H54 (cell line): ENCODE measurements around the gene LRP1B.

Source experiments
- DNase-seq: peaks from one replicate; pipeline ENCODE4 v3.0.0; 2011; ENCODE audit warnings: low spot score, mixed read lengths; ENCODE audit not compliant: insufficient read length
- FAIRE-seq: peaks from 3 replicates; lab custom pipeline; 2011; peaks lifted over from hg19 to GRCh38; lab: Jason Lieb, UNC
- POLR2A ChIP-seq: IDR thresholded peaks from 2 replicates; pipeline ENCODE4 v1.6.1; 2011; ENCODE audit warnings: low read depth, mild to moderate bottlenecking, low read length

LRP1B gene

DNA sequence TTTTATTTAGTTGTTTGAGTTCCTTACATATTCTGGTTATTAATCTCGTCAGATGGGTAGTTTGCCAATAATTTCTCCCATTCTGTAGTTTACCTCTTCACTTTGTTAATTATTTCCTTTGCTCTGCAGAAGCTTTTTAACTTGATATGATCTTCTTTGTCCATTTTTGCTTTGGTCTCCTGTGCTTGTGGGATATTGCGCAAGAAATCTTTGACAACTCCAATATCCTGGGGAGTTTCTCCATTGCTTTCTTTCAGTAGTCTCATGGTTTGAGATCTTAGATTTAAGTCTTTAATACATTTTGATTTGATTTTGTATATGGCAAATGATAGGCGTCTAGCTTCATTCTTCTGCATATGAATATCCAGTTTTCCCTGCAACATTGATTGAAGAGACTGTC lies 389.2 kb downstream of the LRP1B start:
- FAIRE-seq, result no peak
- DNase-seq, result no peak
- TF ChIP-seq POLR2A, result no peak

DNA sequence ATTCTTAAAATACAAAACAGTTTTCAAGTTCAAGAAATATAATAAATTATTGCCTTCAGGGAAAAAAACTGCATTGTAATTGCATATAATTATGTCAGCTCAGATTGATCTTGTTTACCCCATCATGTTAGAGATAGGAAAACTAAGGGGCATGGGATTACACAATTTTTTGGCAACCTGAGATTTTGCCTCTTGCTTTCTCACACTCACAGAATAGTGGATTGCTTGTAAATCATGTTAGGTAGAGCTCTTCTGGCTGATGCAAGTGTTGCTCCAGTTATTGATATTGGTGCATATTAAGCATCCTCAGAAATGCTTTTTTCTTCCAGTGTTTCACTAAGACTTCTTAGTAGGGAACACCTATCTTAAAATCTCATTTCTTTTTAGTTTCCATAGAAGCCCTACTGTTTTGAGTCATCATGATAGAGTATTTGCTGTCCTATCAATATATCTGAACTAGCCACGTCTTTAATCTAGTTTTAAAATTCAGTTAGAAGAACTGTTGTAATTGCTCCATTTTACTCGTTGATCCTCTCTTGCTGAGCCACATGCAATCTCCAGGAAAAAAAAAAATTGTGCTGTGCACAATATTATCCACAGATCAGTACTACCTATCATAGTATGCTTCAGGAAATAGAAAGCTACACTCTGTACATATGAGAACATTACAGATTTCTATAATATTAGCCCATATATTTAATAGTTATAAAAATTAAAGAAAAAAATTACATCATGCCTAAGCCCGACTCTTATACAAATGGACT lies 393.1 kb downstream of the LRP1B start:
- TF ChIP-seq POLR2A, result no peak
- DNase-seq (no peak), FAIRE-seq (no peak)

DNA sequence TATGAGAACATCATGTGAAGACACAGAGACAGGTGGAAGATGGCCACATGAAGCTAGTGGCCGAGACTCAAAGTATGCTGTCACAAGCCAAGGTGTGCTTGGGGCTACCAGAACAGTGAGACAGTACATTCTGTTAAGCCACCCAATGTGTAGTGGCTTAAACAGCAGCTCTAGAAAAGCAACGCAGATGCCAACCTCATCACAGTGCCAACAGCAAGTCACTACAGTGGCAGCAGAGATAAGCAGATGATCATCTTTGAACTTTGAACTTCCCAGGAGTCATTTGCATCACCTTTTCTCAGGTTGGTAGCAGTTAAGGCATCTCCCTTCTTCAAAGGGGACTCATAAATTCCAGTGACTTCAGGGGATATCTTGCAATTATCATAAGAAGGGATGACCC lies 394.4 kb downstream of the LRP1B start:
- DNase-seq (no peak), FAIRE-seq (no peak)
- no peak for TF ChIP-seq POLR2A

DNA sequence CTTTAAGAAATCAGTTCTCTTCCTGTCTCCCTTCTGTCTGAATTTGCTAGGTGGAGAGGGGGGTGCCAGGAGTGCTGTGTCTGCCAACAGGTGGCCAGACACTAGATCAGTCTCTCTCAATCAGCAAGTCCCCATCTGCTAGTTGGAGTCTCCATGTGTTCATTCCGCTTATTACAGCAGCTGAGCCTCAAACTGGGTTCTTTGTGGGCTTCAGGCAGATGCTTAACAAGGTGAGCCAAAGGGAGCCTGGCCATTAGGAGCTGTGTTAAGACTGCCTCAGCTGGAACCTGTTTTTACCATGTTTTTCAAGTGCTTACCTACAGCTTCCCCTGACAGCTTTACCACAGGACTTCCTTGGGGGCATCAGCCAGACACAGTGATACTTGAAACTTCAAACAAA lies 401.9 kb downstream of the LRP1B start:
- DNase-seq (no peak), FAIRE-seq (no peak)

DNA sequence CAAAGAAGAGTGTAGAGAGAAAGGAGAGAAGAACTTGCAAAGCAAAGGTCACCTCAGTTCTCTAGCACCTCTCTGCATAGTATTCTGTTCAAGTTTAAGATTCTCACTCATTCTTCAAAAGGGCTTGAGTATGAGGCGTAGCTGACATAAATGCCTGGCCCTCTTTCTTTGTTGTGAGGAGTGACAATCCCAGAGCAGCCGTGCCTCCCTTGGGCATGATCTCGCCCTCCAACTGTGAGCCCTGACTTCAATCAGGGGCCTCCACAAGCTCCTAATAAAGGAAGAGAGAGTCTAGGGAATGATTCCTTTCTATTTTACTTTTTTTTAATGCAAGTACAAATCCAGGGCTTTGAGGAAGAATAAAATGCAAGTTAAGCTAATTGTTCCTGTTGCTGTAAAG lies 402.7 kb downstream of the LRP1B start:
- FAIRE-seq, result no peak
- DNase-seq, result no peak
- no peak for TF ChIP-seq POLR2A

More for the DNA sequence above, 401.9 kb downstream of the LRP1B start:
- TF ChIP-seq POLR2A, result no peak

DNA sequence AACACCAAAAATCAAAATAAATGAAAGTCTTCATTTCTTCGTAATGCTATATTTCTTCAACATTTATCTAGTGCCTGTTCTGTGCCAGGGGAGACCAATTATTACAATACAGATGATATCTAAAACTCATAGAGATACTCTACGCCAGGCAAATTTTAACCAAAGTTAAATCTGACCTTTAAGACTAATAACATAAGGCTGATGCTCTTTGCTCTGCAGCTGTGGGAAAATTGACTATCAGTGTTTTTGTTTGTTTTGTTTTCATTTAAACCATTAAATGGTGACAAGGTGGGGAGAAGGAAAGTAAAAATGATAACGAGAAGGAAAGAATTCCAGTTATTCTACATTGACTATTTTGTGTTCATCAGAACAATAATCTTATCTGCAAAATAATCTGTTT lies 406.4 kb downstream of the LRP1B start:
- FAIRE-seq (no peak), DNase-seq (no peak)
- TF ChIP-seq POLR2A, result no peak

DNA sequence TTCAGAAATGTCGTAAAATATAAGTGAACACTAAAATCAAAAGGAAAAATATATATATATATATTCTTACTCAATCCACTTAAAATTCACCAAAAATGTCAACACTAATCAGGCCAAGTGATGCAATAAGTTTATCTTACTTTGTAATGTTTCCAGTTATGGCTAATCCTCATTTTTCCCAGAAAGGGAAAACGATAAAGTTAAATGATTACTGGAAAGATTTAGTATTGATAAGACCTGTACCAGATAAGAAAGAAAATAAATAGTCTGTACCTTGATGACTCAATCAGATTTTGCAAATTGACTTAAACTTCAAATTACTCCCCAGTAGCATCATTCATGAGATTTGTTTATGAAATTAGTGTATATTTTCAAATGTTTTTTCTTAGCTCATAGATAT lies 407.0 kb downstream of the LRP1B start:
- DNase-seq (no peak), FAIRE-seq (no peak)
- TF ChIP-seq POLR2A, result no peak

DNA sequence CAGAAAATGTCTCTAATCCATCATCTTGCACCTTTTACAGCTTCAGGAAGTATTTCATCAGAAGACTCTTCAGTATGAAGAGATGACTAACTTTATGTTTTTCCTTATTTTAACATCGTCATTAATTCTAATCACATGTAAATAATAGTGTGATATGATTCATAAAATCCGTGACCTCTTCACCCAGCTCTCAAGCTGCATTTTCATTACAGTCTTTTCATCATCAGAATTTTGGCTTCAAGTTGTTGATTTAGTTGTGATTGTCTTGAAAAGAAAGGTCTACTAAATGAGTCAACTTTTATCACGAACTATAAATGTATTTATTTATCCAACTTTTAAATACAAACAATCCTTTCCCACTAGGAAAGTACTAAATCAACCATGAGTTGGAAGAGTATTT lies 410.3 kb downstream of the LRP1B start:
- no peak for TF ChIP-seq POLR2A
- FAIRE-seq, result no peak
- DNase-seq, result no peak

DNA sequence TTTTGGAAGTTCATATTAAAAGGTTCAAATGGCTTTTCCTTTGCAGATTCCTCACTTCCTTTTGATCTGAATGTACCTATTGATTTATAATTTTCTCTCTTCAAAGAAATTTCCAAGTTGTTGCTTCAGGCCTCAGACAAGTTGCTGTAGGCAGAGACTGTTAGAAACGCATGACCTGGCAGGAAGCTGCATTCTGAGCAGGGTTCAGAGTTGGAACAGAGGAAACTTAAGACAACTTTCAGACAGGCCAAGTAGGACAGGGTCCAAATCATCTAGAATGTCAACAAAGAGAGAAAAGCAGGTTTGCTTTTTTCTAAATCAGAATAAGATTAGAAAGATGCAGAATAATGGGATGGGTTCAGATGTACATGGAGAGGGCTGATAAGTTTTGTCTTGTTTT lies 416.3 kb downstream of the LRP1B start:
- FAIRE-seq, result no peak

DNA sequence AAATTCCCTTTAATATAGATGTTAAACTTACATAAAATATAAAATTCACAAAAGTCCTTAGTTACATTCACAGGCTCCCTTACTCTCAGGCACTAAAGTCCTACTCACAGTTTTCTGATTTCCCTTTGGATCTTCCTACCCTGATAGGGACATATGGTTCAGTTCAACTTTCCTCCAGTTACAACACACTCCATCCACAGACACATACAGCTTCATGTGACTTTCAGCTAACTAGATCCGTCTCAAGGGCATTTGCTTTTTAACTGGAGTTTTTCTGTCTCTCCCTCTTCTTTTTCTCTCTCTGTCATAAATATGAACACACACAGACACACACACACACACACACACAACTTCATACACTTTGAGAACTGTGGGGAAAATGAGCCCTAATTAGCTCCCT lies 419.2 kb downstream of the LRP1B start:
- DNase-seq (no peak), FAIRE-seq (no peak)
- no peak for TF ChIP-seq POLR2A

More for the DNA sequence above, 416.3 kb downstream of the LRP1B start:
- no peak for TF ChIP-seq POLR2A
- DNase-seq, result no peak

DNA sequence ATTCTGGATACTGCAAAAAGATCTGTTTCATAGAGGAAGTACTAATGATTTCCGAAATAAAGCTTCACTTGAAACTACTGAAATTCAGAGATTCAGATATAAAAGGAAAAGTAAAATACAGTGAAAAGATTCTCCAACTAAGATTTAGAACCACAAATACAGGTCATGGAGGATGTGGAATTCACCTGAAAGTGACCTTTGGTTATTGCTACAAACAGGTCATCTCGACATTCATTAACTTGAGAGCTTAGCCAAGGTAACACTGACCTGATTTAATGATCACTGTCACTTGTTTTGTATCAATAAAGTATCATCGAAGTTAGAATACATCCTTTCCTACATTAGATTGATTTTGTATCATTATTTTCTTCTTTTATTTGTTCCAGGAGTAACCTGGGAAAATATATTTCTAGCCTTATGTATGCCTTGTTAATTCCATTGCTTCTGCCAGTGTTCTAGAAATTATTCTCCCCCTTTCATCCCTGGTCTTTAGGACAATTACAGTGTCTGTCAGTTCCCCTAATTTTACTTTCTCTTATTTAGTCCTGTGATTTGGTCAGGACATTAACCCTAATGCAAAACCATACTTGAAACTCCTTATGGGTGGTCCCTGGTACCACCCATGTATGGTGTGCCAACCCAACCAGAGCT lies 420.1 kb downstream of the LRP1B start:
- FAIRE-seq (no peak), DNase-seq (no peak)
- no peak for TF ChIP-seq POLR2A

DNA sequence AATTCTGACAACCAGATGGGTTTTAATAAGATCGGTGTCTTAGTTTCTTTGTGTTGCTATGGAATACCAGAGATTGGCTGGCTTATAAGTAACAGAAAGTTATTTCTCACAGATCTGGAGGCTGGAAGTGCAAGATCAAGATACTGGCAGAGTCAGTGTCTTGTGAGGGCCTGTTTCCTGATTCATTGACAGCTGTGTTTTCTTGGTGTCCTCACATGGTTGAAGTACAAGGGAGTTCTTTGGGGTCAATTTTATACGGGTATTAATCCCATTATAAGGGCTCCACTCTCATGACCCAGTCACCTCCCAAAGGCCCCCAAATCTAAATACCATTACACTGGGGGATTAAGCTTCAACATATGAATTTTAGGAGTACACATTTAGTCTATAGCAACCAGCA lies 421.1 kb downstream of the LRP1B start:
- DNase-seq (no peak), FAIRE-seq (no peak)
- no peak for TF ChIP-seq POLR2A

DNA sequence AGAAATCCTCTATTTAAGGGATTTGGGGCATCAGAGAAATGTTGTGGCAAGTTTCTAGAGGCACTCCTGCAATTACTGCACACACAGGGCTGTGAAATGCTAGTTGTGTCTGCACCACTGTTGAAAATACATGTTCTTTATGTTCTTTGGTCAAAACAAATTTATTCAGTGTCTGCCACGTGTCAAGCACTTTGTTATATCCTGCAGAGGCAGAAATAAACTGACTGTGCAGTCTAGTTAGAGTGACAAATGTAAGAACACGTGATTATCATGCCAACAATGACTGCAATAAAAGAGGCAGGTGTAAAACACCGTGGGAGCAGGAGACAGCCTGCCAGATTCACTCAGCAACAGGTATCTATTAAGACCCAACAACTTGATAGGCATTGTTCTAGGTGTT lies 423.3 kb downstream of the LRP1B start:
- FAIRE-seq (no peak), DNase-seq (no peak)
- TF ChIP-seq POLR2A, result no peak

DNA sequence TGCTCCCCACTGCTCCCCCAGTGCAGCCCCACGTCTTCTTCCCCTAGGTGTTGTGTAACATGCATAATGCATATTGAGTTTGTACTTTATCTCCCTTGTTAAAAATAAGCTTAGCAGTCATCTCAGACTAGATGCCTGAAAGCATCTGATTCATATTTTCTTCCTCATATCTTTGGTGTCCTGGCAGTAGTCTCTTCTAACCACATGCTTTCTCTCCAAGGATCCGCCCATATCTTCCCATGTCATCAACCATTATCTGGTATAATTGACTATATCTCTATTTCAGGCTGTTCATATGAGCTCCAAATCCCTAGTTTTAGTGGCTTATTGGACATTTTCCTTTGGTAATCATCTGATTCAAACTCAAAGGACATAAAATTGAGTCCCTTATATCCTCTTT lies 426.3 kb downstream of the LRP1B start:
- TF ChIP-seq POLR2A, result no peak
- FAIRE-seq (no peak), DNase-seq (no peak)

DNA sequence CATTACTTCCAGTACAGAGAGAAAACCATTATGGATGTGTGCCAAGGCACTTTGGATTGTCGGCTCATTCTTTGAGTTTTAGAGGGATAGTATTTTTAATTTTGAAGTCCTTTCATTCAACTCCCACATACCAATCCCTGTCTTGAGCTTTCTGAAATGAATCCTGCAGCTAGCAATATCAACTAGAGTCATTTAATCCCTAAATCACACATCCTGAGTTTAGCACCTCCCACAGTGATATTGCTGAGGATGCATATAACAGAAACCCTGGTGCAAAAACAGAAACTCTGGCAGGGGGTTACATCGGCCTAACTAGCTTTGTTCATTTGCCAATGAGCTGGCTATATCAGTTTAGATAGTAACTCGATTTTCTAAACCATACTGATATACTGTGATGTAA lies 427.3 kb downstream of the LRP1B start:
- no peak for TF ChIP-seq POLR2A
- no peak for FAIRE-seq
- no peak for DNase-seq
